SH-SY5Y (cell line): ENCODE data around the gene BABAM1.

Experiments used
- GATA2 ChIP-seq: IDR thresholded peaks from 2 replicates; pipeline ENCODE4 v1.6.1; 2011; ENCODE audit warnings: mild to moderate bottlenecking, low read depth, low read length
- GATA3 ChIP-seq: IDR thresholded peaks from 2 replicates; pipeline ENCODE4 v1.6.1; 2011; ENCODE audit warnings: low read depth, mild to moderate bottlenecking, low read length, moderate library complexity

BABAM1 gene

DNA sequence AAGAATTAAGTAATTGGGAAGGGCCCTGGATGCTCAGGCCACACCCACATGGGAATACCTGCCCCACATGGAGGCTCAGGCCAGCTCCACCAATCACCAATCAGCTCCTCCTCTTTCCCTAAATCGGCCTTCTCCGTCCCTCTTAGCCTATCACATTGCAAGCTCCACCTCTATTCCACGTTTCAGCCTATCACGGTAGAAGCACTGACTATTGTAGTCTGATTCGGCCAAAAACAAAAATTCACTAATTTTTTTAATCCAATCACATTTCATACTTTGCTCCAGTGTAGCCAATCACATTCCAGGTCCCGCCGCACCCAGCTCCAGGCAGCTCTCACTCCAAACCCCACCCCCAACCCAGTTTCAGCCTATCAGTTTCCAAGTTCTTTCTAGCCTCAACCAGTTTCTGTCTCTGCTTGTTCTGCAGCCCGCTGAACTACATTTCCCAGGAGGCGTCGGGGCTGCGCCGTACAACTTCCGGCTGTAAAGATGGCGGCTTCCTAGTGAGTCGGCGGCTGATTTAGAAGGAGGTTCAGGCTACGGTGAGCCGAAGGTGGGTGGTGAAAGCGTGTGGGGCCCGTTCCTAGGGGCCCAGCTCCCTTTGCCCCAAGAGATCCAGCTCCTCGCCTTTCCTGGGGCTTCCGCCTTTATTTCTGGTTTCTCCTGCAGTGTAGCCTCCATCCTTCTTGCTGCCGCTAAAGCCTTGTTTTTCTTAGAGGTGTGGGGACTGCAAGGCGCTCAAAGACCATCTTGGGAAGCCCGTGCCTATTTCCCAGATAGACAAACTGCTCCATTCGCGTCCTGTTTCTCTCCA is at the start of gene BABAM1:
BABAM1 (plus strand) TSS at position 469 of the 814 bp plus-strand sequence. CDS start 1,364 bp downstream, outside the sequence.
- no peak for TF ChIP-seq GATA3
- TF ChIP-seq GATA2 = no peak

DNA sequence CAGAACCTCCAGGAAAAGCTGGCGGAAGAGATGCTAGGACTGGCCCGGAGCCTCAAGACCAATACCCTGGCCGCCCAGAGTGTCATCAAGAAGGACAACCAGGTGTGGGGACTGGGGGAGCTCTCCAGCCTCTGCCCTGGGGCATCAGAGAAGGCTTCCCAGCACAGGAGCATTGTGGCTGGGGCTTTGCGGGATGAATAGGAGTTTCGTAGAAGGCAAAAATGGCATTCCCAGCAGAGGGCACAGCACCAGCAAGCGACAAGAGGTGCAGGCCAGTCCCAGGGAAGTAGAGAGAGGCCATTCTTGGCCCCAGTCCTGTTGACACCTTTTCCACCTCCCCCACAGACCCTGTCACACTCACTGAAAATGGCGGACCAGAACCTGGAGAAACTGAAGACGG is 48.0 kb upstream of the BABAM1 start:
- TF ChIP-seq GATA3 = no peak
- TF ChIP-seq GATA2 = no peak

DNA sequence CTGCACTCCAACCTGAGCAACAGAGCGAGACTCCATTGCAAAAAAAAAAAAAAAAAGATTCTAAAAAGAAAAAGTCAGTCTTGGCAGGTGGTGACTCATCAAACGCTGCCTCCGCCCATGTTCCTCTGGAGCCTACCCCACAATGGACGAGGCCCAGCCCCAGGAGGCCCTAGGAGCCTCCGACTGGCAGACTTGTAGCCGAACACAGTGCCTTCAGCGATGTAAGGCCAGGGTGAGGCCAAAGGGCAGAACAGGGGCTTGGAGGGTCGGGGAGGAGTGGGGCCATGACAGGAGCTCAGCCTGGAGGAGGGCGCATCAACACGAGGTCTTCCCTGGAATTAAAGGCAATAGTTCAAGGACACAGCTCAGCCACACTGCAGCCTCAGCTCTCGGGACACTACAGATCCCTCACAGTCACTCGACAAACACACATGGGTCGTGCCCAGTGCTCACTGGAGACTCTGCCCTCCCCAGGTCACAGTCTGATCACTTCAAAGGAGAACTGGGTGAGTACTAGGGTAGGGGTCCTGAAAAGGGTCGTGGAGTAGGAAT is 47.0 kb upstream of the BABAM1 start:
- no peak for TF ChIP-seq GATA3
- no peak for TF ChIP-seq GATA2

DNA sequence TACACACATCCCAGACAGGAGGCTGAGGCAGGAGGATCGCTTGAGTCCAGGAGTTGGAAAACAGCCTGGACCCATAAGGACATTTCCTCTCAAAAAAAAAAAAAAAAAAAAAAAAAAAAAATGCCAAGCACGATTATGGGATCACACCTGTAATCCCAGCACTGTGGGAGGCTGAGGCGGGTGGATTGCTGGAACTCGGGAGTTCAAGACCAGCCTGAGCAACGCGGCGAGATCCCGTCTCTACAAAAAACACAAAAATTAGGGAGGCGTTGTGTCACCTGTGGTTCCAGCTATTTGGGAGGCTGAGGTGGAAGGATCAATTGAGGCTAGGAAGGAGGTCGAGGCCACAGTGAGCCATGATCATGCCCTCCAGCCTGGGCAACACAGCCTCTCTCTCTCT is 42.2 kb upstream of the BABAM1 start:
- TF ChIP-seq GATA3 = no peak

DNA sequence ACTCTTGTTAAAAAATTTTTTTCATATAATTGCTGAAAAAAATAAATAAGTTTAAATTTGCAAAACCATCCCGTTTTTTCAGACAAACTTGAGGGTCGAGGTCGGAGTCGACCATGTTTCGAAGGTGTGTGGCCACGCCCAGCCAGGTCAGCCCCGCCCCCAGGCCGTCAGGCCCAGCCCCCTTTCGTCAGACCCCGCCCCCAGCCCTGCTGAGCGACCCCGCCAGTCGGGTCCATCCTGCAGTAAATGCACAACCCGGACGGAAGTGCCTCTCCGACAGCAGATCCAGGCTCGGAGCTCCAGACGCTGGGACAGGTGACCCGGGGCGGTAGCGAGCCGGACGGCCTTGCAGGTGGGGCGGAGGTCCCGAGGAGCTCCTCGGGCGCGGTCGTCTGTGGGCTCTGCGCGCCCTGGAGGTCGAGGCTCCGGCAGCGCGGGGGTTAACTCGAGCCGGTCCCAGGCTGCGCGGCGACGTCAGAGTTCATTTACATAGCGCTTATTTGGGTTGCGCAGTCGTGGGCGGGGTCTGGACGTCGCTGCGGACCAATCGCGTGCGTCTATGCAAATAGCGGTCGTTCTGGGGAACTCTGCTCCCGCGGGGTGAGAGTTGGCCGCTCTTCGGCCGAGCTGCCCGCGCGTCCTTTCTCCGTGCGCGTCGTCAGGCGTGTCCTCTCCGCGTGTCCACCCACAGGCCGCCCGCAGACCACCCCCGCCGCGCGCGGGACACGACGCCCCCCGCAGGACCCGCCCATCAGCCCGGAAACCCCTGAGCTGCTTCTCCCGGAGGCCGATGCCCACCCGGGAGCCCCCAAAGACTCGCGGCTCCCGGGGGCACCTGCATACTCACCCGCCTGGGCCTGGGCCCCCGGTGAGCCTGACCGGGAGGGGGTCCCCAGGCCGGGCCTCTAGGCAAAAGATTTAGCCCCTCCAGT is 41.0 kb upstream of the BABAM1 start, which contains the start of gene OCEL1:
OCEL1 (plus strand) TSS at position 225 of the 932 bp plus-strand sequence; CDS start at position 247, 22 bp downstream.
- TF ChIP-seq GATA2 (no peak), GATA3 (no peak)

DNA sequence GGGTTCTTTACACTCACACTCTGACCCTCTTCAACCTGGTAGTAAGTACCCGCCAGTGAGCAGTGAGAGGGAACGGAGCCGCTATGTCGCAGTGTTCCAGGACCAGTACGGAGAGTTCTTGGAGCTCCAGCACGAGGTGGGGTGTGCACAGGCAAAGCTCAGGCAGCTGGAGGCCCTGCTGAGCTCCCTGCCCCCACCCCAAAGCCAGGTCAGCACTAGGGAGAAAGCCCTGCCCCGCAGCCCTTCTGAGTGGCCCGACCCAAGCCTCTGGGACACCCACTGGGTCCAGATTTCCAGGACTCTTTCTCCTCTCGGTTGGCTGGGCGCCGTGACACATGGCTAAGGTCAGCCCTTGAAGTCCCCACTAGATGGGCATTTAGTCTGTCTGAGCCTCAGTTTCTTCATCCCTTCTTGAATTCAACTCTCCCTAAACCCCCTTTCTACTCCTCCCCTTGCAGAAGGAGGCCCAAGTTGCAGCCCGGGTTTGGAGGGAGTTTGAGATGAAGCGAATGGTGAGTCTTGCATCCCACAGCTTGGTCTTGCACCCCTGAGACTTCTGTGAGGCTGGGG is 39.4 kb upstream of the BABAM1 start:
- TF ChIP-seq GATA3 = no peak
- TF ChIP-seq GATA2 = no peak

DNA sequence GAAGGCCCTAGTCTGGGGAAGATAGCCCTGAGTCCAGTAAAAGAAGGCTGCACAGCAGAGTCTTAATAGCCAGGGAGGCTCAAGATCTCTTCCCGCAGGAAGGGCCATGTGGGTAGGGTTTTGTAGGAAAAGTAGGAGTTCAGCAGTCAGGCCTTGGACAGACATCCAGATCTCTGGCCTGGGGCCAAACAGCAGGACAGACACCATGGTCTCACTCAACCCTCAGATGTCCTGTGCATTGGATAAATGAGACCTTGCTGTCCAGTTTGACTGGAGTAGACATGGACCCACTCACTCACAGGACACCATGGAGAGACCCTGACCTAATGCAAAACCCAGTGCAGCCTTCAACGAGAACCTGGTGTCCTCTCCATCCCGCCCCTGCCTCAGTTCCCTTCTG is 37.4 kb upstream of the BABAM1 start:
- TF ChIP-seq GATA3 (no peak), GATA2 (no peak)

DNA sequence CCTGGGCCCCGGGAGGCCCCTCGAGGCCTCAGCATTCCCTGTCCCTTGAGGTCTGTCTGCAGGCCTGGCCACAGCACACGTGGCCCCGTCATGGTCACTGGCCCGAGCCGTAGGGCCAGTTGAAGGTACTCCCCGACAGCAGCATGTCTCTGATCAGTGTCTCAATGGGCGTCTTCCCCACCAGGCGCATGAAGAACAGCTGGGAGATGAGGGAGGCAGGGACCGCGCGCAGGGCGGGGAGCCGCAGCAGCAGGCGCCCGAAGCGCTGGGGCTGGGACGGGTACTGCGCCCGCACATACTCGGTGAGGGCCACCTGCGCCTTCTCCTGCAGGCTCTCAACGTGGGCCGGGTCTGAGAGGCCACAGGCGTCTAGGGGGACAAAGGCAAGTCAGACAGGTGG is 35.0 kb upstream of the BABAM1 start:
- no peak for TF ChIP-seq GATA2
- TF ChIP-seq GATA3 = no peak

DNA sequence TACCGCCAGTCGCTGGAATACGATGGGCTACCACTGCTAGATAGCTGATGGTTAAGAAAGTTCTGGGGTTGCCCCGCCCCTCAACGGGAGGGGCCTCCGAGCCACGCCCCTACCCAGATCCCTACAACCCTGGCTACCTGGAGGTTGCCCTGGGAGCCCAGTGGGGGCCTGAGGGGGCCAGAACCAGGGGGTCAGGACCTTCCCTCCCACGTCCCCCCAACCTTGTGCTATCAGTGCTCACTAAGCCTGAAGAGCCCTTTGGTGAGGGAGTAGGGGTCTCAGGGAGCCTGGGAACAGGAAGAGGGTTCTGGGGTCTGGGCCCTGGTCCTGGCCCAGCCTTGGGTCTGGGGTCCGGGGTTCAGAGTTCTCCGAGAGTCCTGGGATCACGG is 32.3 kb upstream of the BABAM1 start:
- TF ChIP-seq GATA3 = no peak
- no peak for TF ChIP-seq GATA2

DNA sequence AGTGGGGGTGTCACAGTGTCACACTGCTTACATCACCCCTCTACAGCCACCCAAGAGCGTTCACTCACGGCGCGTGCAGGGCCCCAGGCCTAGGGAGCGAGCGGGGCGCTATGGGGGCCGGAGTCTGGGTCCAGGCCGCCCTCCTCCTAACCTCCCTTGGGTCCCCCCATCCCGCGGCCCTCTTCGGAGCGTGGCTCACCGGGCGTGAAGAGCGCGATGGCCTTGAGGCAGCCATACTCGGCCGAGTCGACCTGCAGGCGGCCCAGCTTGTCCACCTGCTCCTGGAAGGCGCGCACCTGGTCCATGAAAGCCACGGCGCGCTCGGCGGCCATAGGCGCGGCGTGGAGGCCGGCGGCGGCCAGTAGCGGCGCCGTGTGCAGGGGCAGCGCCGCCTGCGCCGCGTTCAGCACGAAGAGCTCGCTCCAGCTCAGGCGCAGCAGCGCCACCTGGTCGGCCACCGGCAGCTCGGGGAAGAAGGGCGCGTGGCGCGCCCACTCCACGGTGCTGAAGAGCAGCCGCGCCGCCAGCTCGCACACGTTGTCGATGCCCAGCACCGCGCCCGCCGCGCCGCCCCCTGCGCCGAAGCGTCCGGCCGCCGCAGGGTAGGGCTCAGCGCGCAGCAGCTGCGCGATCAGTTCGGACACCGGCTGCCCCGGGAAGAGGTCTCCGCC is 31.8 kb upstream of the BABAM1 start:
- TF ChIP-seq GATA3 (no peak), GATA2 (no peak)

DNA sequence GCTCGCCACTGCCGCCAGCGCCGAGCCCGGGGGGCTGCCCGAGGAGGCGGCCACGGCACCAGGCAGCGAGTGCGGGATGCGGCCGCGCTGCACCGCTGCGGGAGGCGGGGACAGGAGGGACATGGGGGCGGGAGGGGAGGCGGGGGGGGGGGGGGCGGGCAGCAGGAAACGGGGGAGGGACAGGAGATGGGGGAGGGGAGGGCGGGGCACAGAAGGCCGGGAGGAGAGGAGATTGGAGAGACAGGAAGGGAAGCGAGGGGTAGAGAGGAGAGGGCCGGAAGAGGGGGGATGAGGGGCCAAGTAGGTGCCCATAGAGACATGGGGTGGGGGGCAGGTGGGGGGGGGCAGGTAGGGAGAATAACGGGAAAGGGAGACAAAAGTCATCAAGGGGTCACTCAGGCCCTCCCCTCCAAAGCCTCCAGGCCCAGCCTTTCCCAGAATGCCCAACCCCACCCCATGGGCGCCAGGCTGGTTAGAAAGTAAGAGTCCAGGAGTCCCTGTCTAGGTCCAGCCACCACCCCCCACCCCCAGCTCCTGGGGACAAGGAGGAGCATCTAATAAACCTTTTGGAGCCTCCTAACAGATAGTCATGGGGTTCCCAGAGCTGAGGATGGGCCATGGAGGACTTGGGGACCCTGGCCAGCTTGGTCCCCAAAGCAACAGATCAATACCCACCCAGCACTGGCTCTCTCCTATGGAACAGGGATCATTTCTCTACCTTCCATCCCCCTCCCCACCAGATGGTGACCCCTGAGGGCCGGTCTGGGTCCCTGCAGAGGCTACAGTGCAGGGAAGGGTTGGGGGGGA is 31.1 kb upstream of the BABAM1 start:
- no peak for TF ChIP-seq GATA3
- TF ChIP-seq GATA2 = no peak

DNA sequence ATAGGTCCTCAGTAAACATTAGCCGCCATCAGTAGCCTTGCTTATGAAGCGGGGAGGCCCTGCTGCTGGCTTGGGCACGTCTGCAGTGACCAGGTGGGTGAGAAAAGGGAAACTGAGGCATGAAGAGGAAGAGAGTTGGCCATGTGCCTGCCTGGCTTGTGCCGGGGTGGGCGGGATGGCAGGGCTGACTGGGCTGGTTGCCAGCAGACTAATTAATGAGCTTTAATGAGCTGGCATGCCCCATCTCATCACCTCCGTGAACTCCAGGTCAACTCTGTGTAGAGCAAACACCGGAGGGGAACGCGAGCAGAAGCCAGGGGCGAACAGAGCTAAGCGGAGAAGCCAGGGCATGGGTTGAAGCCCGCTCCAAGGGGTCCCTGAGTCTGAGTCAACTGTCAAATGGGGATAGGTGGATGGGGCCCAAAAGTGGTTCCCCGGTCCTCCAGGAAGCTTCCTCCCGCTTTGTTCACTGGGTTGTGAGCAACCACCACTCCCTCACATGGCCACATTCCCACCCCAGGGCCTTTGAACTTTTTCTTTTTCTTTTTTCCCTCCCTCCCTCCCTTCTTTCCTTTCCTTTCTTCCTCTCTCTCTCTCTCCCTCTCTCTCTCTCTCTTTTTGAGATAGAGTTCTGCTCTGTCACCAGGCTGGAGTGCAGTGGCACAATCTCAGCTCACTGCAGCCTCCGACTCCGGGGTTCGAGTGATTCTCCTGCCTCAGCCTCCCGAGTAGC is 30.3 kb upstream of the BABAM1 start:
- TF ChIP-seq GATA2 = no peak
- TF ChIP-seq GATA3 = no peak
